HepG2 (cell line): ENCODE results near the gene TSPAN3. TPM values are rescaled to one million over a fixed set of nuclear protein-coding genes. Genes with fewer than 3 reads are reported as not detected.

Experiments used
- ATAC-seq: fragments of 200-7000 bp; cut with Tn5 transposase; 3 replicates; pipeline ENCODE4 v1.9.1; 2020; ENCODE audit warnings: mild to moderate bottlenecking, moderate library complexity
- BruUV-seq: library from RNA; stranded (reverse); fragments of 400-500 nt; replicated peaks from 2 replicates; lab custom pipeline; 2021; lab: Mats Ljungman, UMichigan
- CTCF ChIA-PET: fragments of 300-600 bp; formaldehyde crosslinking; extraction: SDS; loops from one replicate; lab custom pipeline; 2021; ENCODE audit warnings: low total read pairs, inconsistent platforms, low intra/inter-chr PET ratio; lab: Yijun Ruan, JAX
- POLR2A ChIA-PET: fragments of 350-600 bp; sonication (Branson Sonifier 250); formaldehyde crosslinking; loops from one replicate; lab custom pipeline; 2020; ENCODE audit warnings: antibody characterized with exemption, inconsistent platforms; lab: Yijun Ruan, JAX
- DNase-seq: peaks from one replicate; pipeline ENCODE4 v3.0.0-alpha.2; 2015; ENCODE audit warnings: low spot score
- FAIRE-seq: peaks from 3 replicates; lab custom pipeline; 2011; peaks lifted over from hg19 to GRCh38; lab: Jason Lieb, UNC
- H2AFZ ChIP-seq: one replicate; pipeline ENCODE4 v1.6.1; 2011; ENCODE audit warnings: low read length, inconsistent platforms
- H3K27ac ChIP-seq: fragments of 300-600 bp; 3 replicates; pipeline ENCODE4 v1.8.0; 2011; ENCODE audit warnings: mixed run types, mild to moderate bottlenecking, mixed read lengths, low read length, inconsistent platforms; ENCODE audit not compliant: insufficient read depth; ENCODE audit errors: extremely low read length
- H3K27me3 ChIP-seq, 2 experiments: fragments of 200-600 bp in 1 of 2; 2 replicates in 1 of 2; 3 replicates in 1 of 2; pipeline versions ENCODE4 v1.6.0 to v1.8.0; 2011; ENCODE audit warnings: low read length in 2 of 2, mild to moderate bottlenecking in 2 of 2, moderate library complexity in 2 of 2, inconsistent platforms in 1 of 2; ENCODE audit not compliant: insufficient read depth in 2 of 2, control insufficient read depth in 1 of 2
- H3K36me3 ChIP-seq, 2 experiments: fragments of 200-600 bp in 1 of 2; replicated peaks in 1 of 2; 2 replicates in 1 of 2; 3 replicates in 1 of 2; pipeline versions ENCODE4 v1.5.1 to v1.8.0; 2011; ENCODE audit warnings: low read length in 2 of 2, inconsistent platforms in 1 of 2; ENCODE audit not compliant: insufficient read depth in 2 of 2, control insufficient read depth in 1 of 2
- H3K4me1 ChIP-seq: 2 replicates; pipeline ENCODE4 v1.5.1; 2012; ENCODE audit warnings: low read length, inconsistent platforms; ENCODE audit not compliant: insufficient read depth
- H3K4me2 ChIP-seq: 2 replicates; pipeline ENCODE4 v1.6.0; 2011; ENCODE audit warnings: low read depth, low read length, inconsistent platforms
- H3K4me3 ChIP-seq, 3 experiments: fragments of 200-600 bp in 1 of 3; sonication (generic), shearing (Covaris generic) in 1 of 3; replicated peaks in 1 of 3; 2 replicates each; pipeline ENCODE4 v1.5.1; 2011 to 2016; ENCODE audit warnings: low read length in 3 of 3, inconsistent platforms in 2 of 3, low read depth in 2 of 3, mild to moderate bottlenecking in 2 of 3, control low read depth in 1 of 3, mixed read lengths in 1 of 3; ENCODE audit not compliant: insufficient read depth in 1 of 3
- H3K79me2 ChIP-seq: one replicate; pipeline ENCODE4 v1.6.1; 2011; ENCODE audit warnings: low read length, inconsistent platforms; ENCODE audit not compliant: insufficient read depth
- H3K9ac ChIP-seq: 2 replicates; pipeline ENCODE4 v1.6.0; 2011; ENCODE audit warnings: mild to moderate bottlenecking, low read depth, low read length, inconsistent platforms; ENCODE audit not compliant: insufficient read depth
- H3K9me3 ChIP-seq: 2 replicates; pipeline ENCODE4 v1.5.1; 2012; ENCODE audit warnings: mild to moderate bottlenecking, low read length
- H4K20me1 ChIP-seq: 2 replicates; pipeline ENCODE4 v1.6.0; 2011; ENCODE audit warnings: inconsistent platforms, mild to moderate bottlenecking, low read length, moderate library complexity; ENCODE audit not compliant: insufficient read depth
- ATF1 ChIP-seq: IDR thresholded peaks from 2 replicates; pipeline ENCODE4 v1.6.1; 2016; ENCODE audit warnings: mild to moderate bottlenecking, control low read depth
- CC2D1A ChIP-seq: sonication (generic); formaldehyde crosslinking; IDR thresholded peaks from 2 replicates; pipeline ENCODE4 v1.8.1; 2023; ENCODE audit warnings: mild to moderate bottlenecking, missing genetic modification reagents
- CHD4 ChIP-seq: fragments of 200-600 bp; sonication (generic); IDR thresholded peaks from 2 replicates; pipeline ENCODE4 v1.7.0; 2017; ENCODE audit warnings: mild to moderate bottlenecking, low read length, borderline replicate concordance
- CREB1 ChIP-seq, 2 experiments: fragments of 450-650 bp in 1 of 2; IDR thresholded peaks; 2 replicates each; pipeline ENCODE4 v1.6.1; 2016 to 2017; ENCODE audit warnings: control low read depth in 1 of 2, mild to moderate bottlenecking in 1 of 2, missing compliant biosample characterization in 1 of 2, missing genetic modification characterization in 1 of 2
- FOXP1 ChIP-seq, 2 experiments: fragments of 450-650 bp in 1 of 2; IDR thresholded peaks; 2 replicates each; pipeline ENCODE4 v1.6.1; 2017 to 2018; ENCODE audit warnings: antibody characterized with exemption in 1 of 2
- JUN ChIP-seq: sonication (generic); formaldehyde crosslinking; IDR thresholded peaks from 2 replicates; pipeline ENCODE4 v1.4.0; 2020; ENCODE audit warnings: mild to moderate bottlenecking, missing genetic modification reagents
- MIER3 ChIP-seq: IDR thresholded peaks from 2 replicates; pipeline ENCODE4 v1.6.1; 2016; ENCODE audit warnings: missing compliant biosample characterization, borderline replicate concordance
- MTERF4 ChIP-seq: sonication (generic); formaldehyde crosslinking; IDR thresholded peaks from 2 replicates; pipeline ENCODE4 v1.8.0; 2023; ENCODE audit warnings: mild to moderate bottlenecking, missing genetic modification reagents
- PHF8 ChIP-seq: sonication (generic); formaldehyde crosslinking; IDR thresholded peaks from 2 replicates; pipeline ENCODE4 v1.5.0; 2020; ENCODE audit warnings: missing genetic modification reagents
- SP4 ChIP-seq: sonication (generic); formaldehyde crosslinking; IDR thresholded peaks from 2 replicates; pipeline ENCODE4 v1.8.1; 2023; ENCODE audit warnings: mild to moderate bottlenecking, missing genetic modification reagents
- ZBTB7B ChIP-seq: sonication (generic); formaldehyde crosslinking; IDR thresholded peaks from 2 replicates; pipeline ENCODE4 v1.4.0; 2020; ENCODE audit warnings: missing genetic modification reagents
- ZNF253 ChIP-seq: sonication (generic); formaldehyde crosslinking; IDR thresholded peaks from 2 replicates; pipeline ENCODE4 v1.8.0; 2022; ENCODE audit warnings: mild to moderate bottlenecking, missing genetic modification reagents, borderline replicate concordance
- ZNF567 ChIP-seq: sonication (generic); formaldehyde crosslinking; IDR thresholded peaks from 2 replicates; pipeline ENCODE4 v1.8.1; 2023; ENCODE audit warnings: mild to moderate bottlenecking, missing genetic modification reagents, borderline replicate concordance
- ZSCAN25 ChIP-seq: sonication (generic); formaldehyde crosslinking; IDR thresholded peaks from 2 replicates; pipeline ENCODE4 v1.8.0; 2022; ENCODE audit warnings: mild to moderate bottlenecking, missing genetic modification reagents
- WGBS: methylation state at CpG from one replicate; pipeline ENCODE4 v1.1.6; 2017; ENCODE audit warnings: low lambda C conversion rate; 5-methylcytosine and 5-hydroxymethylcytosine counted together
- in situ Hi-C: cut with HindIII; loops from 2 replicates; pipeline ENCODE4 v1.10.0; 2017; ENCODE audit warnings: low pct_unique_long_range_greater_than_20kb; ENCODE audit not compliant: extremely low pct_ligation_motif_present
- intact Hi-C: fragments of 100-400 bp; cut with micrococcal nuclease; formaldehyde crosslinking; loops from one replicate; pipeline ENCODE4 v1.10.0; 2022; ENCODE audit not compliant: unreplicated experiment
- polyA plus RNA-seq, 8 experiments: library from polyadenylated mRNA; depleted of rRNA in 3 of 8; stranded (reverse) in 7 of 8; unstranded in 1 of 8; fragments of >200 nt; fragmentation: Illumina TruSeq in 4 of 8; extraction: Trizol in 4 of 8; gene quantifications; 2 replicates each; pipeline versions ENCODE4 v1.2.1 to v1.2.3, GENCODE V29; 2011 to 2016; ENCODE audit warnings: low read depth in 4 of 8, missing spikeins in 1 of 8, mixed read lengths in 1 of 8; ENCODE audit not compliant: insufficient read depth in 1 of 8
- total RNA-seq, 5 experiments: library from RNA; depleted of rRNA; stranded (reverse); fragments of >200 nt; fragmentation: Illumina TruSeq; extraction: Trizol; gene quantifications; 2 replicates each; pipeline ENCODE4 v1.2.3, GENCODE V29; 2016; ENCODE audit warnings: low read depth in 1 of 5
- TF ChIP-seq, protein P1 (sequence below): sonication (generic); formaldehyde crosslinking; IDR thresholded peaks from 2 replicates; pipeline ENCODE4 v1.5.0; 2020; ENCODE audit warnings: missing genetic modification reagents
- TF ChIP-seq, protein P2 (sequence below): sonication (generic); formaldehyde crosslinking; IDR thresholded peaks from 2 replicates; pipeline ENCODE4 v1.8.1; 2023; ENCODE audit warnings: missing genetic modification reagents, mild to moderate bottlenecking, borderline replicate concordance
- TF ChIP-seq, protein P3 (sequence below): sonication (generic); formaldehyde crosslinking; conservative IDR thresholded peaks from 2 replicates; pipeline ENCODE4 v1.8.1; 2023; ENCODE audit warnings: missing genetic modification reagents

TSPAN3 gene
- total and polyA plus RNA-seq, 2 of the 13 experiments (the other 11 are each of a cell fraction or from before 2014, with no cell fraction given) = 167 to 170 TPM

- TF ChIP-seq MTERF4 (no peak), FOXP1 (IDR thresholded peaks at IDR 0.05) (no peak), FOXP1 (CRISPR knock-in tag; IDR thresholded peaks at IDR 0.05) (no peak), ATF1 (CRISPR knock-in tag) (no peak)
Measured at GRCh38 chr15:77059786-77060361, 11.0 kb downstream of the TSPAN3 start (continued).

DNA sequence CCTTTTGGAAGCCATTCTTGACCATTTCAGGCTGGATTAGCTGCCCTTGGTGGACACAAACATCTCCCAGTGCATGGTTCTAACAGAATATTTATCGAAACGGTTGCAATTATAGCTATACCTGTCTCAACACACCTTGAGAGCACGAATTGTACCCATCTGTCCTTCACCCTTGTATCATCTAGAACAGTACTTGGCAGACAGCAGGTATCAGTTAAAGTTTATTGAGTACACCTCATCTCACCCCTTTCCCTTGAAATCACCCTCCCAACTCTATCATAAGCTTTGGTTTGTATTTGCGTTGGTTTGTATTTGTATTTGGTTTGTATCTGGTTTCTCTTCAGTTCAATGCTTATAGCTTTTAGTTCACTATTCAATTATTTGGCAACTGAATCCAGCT is 12.4 kb downstream of the TSPAN3 start:
- in situ Hi-C loops (no loop called here), intact Hi-C loops (no loop called here)
- Histone ChIP-seq H4K20me1 (peaks cover 17% of the 10 kb centered on the region), H3K36me3 (0 out of 5 replicates have a peak, but pooled peaks cover 1 to 8% of the 10 kb centered on the region in 2 experiments), H3K4me2 (no peak overlapping the region), H3K27ac (no peak overlapping the region), H3K9ac (no peak overlapping the region), H3K27me3 (no peaks in the 10 kb centered on the region), H3K9me3 (no peaks in the 10 kb centered on the region), H3K79me2 (peaks cover 10% of the 10 kb centered on the region), H3K4me1 (peaks cover 23% of the 10 kb centered on the region), H2AFZ (no peak overlapping the region), H3K4me3 (no peak overlapping the region)
- BruUV-seq = no TSS peak
- POLR2A ChIA-PET = interaction anchor here (0.7 kb wide), 1 partner anchor 13 kb away, joined by 4 read pairs; the partner anchor contains the start of gene TSPAN3
- TF ChIP-seq ZBTB7B (CRISPR knock-in tag) (no peak), MIER3 (CRISPR knock-in tag) (no peak), ZNF253 (CRISPR knock-in tag) (no peak), CREB1 (IDR thresholded peaks at IDR 0.05) (no peak), CREB1 (CRISPR knock-in tag; IDR thresholded peaks at IDR 0.05) (no peak), SP4 (CRISPR knock-in tag) (no peak), JUN (no peak), CC2D1A (CRISPR knock-in tag) (no peak), ZSCAN25 (no peak), PHF8 (CRISPR knock-in tag) (no peak), CHD4 (no peak), ZNF567 (CRISPR knock-in tag) (no peak)
- TF ChIP-seq, protein P1, sequence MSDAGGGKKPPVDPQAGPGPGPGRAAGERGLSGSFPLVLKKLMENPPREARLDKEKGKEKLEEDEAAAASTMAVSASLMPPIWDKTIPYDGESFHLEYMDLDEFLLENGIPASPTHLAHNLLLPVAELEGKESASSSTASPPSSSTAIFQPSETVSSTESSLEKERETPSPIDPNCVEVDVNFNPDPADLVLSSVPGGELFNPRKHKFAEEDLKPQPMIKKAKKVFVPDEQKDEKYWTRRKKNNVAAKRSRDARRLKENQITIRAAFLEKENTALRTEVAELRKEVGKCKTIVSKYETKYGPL = no peak
- TF ChIP-seq, protein P2, sequence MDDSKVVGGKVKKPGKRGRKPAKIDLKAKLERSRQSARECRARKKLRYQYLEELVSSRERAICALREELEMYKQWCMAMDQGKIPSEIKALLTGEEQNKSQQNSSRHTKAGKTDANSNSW (CRISPR knock-in tag) = no peak
- TF ChIP-seq, protein P3, sequence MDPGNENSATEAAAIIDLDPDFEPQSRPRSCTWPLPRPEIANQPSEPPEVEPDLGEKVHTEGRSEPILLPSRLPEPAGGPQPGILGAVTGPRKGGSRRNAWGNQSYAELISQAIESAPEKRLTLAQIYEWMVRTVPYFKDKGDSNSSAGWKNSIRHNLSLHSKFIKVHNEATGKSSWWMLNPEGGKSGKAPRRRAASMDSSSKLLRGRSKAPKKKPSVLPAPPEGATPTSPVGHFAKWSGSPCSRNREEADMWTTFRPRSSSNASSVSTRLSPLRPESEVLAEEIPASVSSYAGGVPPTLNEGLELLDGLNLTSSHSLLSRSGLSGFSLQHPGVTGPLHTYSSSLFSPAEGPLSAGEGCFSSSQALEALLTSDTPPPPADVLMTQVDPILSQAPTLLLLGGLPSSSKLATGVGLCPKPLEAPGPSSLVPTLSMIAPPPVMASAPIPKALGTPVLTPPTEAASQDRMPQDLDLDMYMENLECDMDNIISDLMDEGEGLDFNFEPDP (CRISPR knock-in tag) = no peak
- CTCF ChIA-PET = no interaction called here
- no peak for FAIRE-seq
- no peak for ATAC-seq
- 92% methylated on average over 4 of the region's 4 CpGs for WGBS
- no peak for DNase-seq
